ENCODE data around the gene EPHA4. TPM values are rescaled to one million over a fixed set of nuclear protein-coding genes. Genes with fewer than 3 reads are reported as not detected.

The EPHA4 gene
- total and polyA plus RNA-seq, 2 of the 4 experiments (the other 2 are of a cell fraction), result 36.9 to 132 TPM

GRCh38 chr2:221530653-221531037 lies 41.5 kb downstream of the EPHA4 start:
- Histone ChIP-seq H3K23ac (ENCODE audit: low read depth, low read length) (peak overlapping the region; percentile 61), H3K9me3 (ENCODE audit: control insufficient read depth, insufficient read depth, low read length) (no peaks in the 10 kb centered on the region), H2AFZ (replicated peaks; ENCODE audit: low read length, poor library complexity) (peak overlapping the region; percentile 69), H4K8ac (ENCODE audit: low read depth in 2 of 2, low read length in 2 of 2) (peak overlapping the region; percentile 2 to 67; a peak in 3 of 4 replicates), H3K36me3 (ENCODE audit: control insufficient read depth, insufficient read depth, low read length) (no peaks in the 10 kb centered on the region), H3K56ac (ENCODE audit: extremely low read depth, insufficient read depth, low read length) (no peak overlapping the region; the same call in 1 of the 2 replicates), H4K20me1 (ENCODE audit: insufficient read depth, low read length) (no peaks in the 10 kb centered on the region), H3K4me3 (ENCODE audit: insufficient read depth, low read depth, low read length) (no peak overlapping the region), H2BK120ac (ENCODE audit: low read depth, low read length) (peak overlapping the region; percentile 81), H3K27me3 (ENCODE audit: control insufficient read depth, insufficient read depth, low read length) (no peaks in the 10 kb centered on the region), H2BK20ac (ENCODE audit: low read depth, low read length) (peak overlapping the region; percentile 87), H3K9ac (ENCODE audit: low read depth, low read length) (peak overlapping the region; percentile 27; the same call in 1 of the 2 replicates), H3K14ac (replicated peaks; ENCODE audit: low read depth, low read length) (peak overlapping the region; percentile 81), H2AK5ac (ENCODE audit: low read depth, low read length) (peak overlapping the region; percentile 71), H3K18ac (ENCODE audit: low read depth, low read length) (peak overlapping the region; percentile 81), H3K4me2 (ENCODE audit: low read depth, low read length) (peak overlapping the region; percentile 92), H4K91ac (ENCODE audit: insufficient read depth, low read depth, low read length) (peak overlapping the region; percentile 64), H2BK15ac (ENCODE audit: low read depth, low read length) (peak overlapping the region; percentile 45; the same call in 1 of the 3 replicates), H3K27ac (ENCODE audit: insufficient read depth, low read length) (peak overlapping the region; percentile 70), H2AK9ac (replicated peaks; ENCODE audit: low read depth, low read length, poor library complexity) (peak overlapping the region; percentile 29), H2BK5ac (ENCODE audit: low read depth, low read length, poor library complexity, severe bottlenecking) (peak overlapping the region; percentile 48), H3K9me1 (ENCODE audit: insufficient read depth, low read length) (peaks cover 6% of the 10 kb centered on the region), H4K5ac (ENCODE audit: low read depth, low read length) (peak overlapping the region; percentile 68), H3K4me1 (ENCODE audit: control insufficient read depth, insufficient read depth, low read length) (peaks cover 23% of the 10 kb centered on the region), H3K79me1 (ENCODE audit: low read depth in 1 of 2, low read length in 2 of 2) (peaks cover 21 to 31% of the 10 kb centered on the region in 2 experiments), H3K4ac (ENCODE audit: low read depth, low read length) (peak overlapping the region; percentile 85)
- ChIA-PET CTCF (interaction anchor here (0.6 to 0.7 kb wide), 2 partner anchors 26 to 522 kb away, joined by 3 read pairs; no protein-coding TSS in a partner anchor), POLR2A (ENCODE audit: unreplicated experiment) (interaction anchor here (0.6 kb wide), 2 partner anchors 16 to 1017 kb away, joined by 4 to 5 read pairs; no protein-coding TSS in a partner anchor)
- dilution Hi-C loops (cut with HindIII; ENCODE audit: low sequenced_read_pairs, unreplicated experiment) (no loop called here), intact Hi-C loops (cut with micrococcal nuclease) (no loop called here), in situ Hi-C loops (cut with MboI; ENCODE audit: low sequenced_read_pairs) (no loop called here)
- no CpG with 5 or more reads among the region's 2 CpGs for WGBS, 2 experiments (ENCODE audit: extremely low coverage in 2 of 2, insufficient read length in 1 of 2)
- no TSS peak for BruUV-seq (replicated peaks)
- TF ChIP-seq POLR2A (IDR thresholded peaks at IDR 0.05; ENCODE audit: low read depth, low read length) (no peak), NFE2L2 (IDR thresholded peaks at IDR 0.05; ENCODE audit: low read depth, low read length) (no peak), BHLHE40 (IDR thresholded peaks at IDR 0.05; ENCODE audit: low read depth, low read length) (no peak), SMC3 (IDR thresholded peaks at IDR 0.05; ENCODE audit: low read depth, low read length) (no peak), MXI1 (IDR thresholded peaks at IDR 0.05; ENCODE audit: borderline replicate concordance, low read depth, low read length) (no peak), MAFK (IDR thresholded peaks at IDR 0.05; ENCODE audit: low read depth, low read length) (no peak), ELK1 (IDR thresholded peaks at IDR 0.05; ENCODE audit: borderline replicate concordance, low read depth, low read length) (no peak), USF2 (IDR thresholded peaks at IDR 0.05; ENCODE audit: low read depth, low read length) (no peak), CEBPB (IDR thresholded peaks at IDR 0.05; ENCODE audit: low read depth, low read length) (no peak), RFX5 (IDR thresholded peaks at IDR 0.05; ENCODE audit: low read depth, low read length) (no peak), CHD1 (IDR thresholded peaks at IDR 0.05; ENCODE audit: low read depth, low read length) (no peak), RAD21 (IDR thresholded peaks at IDR 0.05; ENCODE audit: low read length) (no peak), FOS (IDR thresholded peaks at IDR 0.05; ENCODE audit: low read depth, low read length) (no peak), CTCF (conservative IDR thresholded peaks at IDR 0.05; ENCODE audit: low read depth, low read length) (no peak), RCOR1 (IDR thresholded peaks at IDR 0.05; ENCODE audit: insufficient replicate concordance, low read length) (no peak)
- DNase-seq (no peak), ATAC-seq (ENCODE audit: low read depth) (no peak; the same call in 1 of the 2 replicates)
